T-helper 9 cell (primary cell): ENCODE results near the gene FRMPD4.

Source experiments
- DNase-seq: peaks from one replicate; pipeline ENCODE4 v3.0.0-alpha.2; 2020

FRMPD4 gene

DNA sequence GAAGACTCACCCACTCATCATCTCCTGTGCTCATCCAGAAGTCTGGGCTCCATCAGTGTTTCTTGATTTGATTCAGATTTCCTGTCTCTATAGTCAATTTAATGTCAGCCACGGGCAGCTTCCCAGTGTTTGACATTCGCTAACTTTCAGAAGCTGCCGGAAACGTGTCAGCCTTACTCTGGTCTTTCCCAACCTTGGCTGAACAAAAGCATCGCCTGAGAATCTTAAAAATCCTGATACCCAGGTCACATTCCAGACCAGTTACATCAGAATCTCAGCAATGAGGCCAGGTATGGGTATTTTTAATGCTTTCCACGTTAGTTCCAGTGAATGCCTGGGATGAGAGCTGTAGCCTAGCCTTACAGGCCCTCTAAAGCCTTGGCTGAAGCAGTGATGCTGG is 233.8 kb downstream of the FRMPD4 start:
- no peak for DNase-seq

DNA sequence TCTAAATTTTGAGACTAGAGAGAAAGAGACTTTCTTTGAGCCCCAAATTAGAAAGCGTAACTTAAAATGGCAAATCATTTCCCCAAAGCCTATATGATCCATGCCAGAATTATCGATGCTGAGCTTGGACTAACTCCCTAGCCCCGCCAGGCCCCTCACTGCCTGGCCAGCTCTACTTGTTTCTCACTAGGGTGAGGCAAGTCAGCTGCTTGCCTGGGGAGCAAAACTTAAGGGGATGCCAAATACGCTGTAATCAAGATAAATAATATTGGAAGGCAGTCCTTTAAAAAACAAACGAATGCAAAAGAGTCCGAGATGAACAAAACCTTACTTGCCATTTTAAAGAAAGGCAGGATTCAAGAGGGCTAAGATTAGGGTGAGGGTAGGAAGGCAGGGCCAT is 236.0 kb downstream of the FRMPD4 start:
- DNase-seq = no peak

DNA sequence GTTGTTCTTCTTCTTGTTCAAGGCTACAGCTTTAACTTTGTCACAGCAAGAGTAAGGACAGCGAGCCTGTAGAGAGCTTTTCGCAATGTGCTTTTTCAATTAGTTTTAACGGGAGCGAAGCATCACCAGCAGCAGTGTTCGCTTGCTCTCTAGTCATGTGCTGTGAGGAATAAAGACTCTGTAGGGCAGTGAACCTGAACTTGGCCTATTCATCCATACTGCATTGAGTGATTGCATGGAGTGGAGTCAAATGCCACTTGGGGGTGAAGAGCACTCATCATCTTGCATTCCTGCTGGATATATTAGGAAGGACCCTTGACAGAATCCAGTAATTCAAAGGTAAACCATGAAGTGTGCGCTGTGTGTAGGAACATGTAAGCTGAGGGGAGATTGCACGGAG is 240.0 kb downstream of the FRMPD4 start:
- no peak for DNase-seq

DNA sequence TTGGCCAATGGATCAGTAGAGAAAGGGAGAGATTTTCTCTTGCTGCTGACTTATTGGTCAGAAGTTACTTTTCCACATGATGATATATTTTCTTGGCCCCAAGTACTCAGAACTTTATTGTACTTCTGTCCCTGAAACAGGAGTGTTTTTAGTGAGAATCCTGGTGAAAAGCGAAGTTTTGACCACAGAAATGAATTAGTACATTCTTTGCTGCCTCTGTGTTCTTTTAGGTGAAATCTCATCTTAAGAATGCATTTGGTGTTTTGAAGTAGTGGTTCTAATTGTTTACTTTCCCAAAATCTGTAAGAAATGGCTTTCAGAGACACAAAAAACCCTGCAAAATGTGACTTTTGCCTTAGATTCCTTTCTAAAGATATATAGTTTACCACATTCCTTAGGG is 240.4 kb downstream of the FRMPD4 start:
- DNase-seq = no peak

GRCh38 chrX:12379671-12380070 is 241.4 kb downstream of the FRMPD4 start:
- no peak for DNase-seq

GRCh38 chrX:12383196-12383595 is 244.9 kb downstream of the FRMPD4 start:
- no peak for DNase-seq

DNA sequence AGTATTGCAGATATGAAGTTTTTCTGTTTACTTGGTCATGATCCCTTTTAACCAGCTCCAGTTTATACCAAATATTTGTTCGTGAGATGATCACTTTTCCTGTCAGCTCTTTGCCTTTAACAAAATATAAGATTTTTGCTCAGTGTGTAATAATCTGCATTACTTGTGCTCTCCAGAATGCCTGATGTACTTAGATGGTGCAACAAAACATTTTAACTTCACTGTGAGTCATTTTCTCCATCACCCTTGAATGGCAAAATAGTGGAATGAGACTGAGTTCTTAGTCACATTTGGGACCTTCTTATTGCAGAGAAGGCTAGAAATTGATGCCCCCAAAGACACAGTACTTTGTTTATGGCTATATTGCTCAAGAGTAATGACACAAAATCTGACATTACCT is 252.0 kb downstream of the FRMPD4 start:
- DNase-seq = no peak

GRCh38 chrX:12396584-12396983 is 258.3 kb downstream of the FRMPD4 start:
- DNase-seq = no peak

- DNase-seq = no peak
Measured at GRCh38 chrX:12400218-12400617, 261.9 kb downstream of the FRMPD4 start.

DNA sequence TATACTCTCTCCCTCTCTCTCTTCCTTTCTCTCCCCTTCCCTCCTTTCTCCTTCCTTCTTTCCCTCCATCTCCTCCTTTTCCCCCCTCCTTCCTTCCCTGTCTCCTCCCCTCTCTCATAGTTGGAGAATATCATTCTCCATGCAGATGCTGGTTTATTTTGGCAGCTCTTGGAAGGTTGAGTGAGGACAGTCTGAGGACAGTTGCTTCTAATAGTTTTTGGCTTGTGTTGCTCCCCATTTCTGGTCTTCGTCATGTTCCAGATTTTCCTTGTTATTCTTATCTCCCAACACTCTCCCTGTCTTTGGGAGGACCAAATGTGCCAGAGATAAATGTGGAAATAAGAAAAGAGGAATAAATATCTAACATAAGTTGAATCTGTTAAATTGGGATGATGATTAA is 263.0 kb downstream of the FRMPD4 start:
- no peak for DNase-seq

GRCh38 chrX:12403474-12404082 is 265.3 kb downstream of the FRMPD4 start:
- no peak for DNase-seq

DNA sequence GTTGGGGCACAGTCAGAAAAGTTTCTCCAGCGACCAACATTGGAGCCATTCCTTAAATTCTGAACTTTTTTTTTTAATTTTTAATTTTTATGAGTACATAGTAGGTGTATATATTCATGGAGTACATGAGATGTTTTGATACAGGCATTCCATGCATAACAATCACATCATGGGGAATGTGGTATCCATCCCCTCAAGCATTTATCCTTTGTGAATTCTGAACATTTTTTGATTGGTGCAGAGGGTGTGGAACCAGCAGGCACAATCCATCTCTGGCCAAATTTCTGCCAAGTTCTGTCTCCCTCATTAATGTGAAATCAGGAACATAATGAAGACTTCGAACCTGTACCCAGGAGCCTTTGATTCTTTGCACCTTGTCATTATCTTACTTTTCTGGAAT is 267.0 kb downstream of the FRMPD4 start:
- no peak for DNase-seq

DNA sequence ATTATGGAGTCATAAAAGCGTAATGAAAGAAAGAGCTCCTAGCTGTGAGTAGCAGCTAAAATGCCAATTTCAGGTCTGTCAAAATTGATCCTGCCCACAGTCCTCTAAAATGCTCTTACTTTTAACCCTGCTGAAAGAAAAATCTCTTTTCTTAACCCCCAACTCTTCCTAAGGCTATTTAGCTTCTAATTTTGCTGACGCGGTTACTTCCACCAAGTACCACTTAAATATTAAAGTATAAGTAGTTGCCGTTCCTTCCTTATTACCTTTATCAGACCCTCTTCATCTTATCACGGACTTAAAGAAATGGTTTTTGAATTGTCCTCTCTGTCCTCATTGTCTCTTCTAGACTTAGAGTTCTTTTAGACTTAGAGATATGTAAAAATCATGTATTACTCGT is 272.2 kb downstream of the FRMPD4 start:
- no peak for DNase-seq

- no peak for DNase-seq
Measured at GRCh38 chrX:12411831-12412230, 273.6 kb downstream of the FRMPD4 start.

- no peak for DNase-seq
Measured at GRCh38 chrX:12412561-12412960, 274.3 kb downstream of the FRMPD4 start.

- DNase-seq = no peak
Measured at GRCh38 chrX:12419591-12419990, 281.3 kb downstream of the FRMPD4 start.

DNA sequence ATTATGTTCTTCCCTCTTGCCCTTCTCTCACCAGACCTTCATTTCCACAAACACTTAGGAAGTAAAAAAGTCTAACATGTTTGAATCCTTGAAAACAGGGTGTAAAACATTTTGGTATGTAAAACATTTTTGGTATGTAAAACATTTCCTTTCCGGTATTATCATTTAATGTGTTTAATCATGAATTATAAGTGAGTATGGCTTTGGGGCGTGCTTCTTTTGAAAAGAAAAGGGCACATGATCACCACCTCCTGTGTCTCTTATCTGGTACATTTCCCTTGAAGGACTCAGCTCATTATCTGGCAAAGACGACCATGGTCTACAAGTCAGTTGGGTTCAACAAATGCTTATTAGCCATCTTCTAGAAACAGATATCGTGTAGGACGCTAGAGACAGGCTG is 283.6 kb downstream of the FRMPD4 start:
- no peak for DNase-seq

DNA sequence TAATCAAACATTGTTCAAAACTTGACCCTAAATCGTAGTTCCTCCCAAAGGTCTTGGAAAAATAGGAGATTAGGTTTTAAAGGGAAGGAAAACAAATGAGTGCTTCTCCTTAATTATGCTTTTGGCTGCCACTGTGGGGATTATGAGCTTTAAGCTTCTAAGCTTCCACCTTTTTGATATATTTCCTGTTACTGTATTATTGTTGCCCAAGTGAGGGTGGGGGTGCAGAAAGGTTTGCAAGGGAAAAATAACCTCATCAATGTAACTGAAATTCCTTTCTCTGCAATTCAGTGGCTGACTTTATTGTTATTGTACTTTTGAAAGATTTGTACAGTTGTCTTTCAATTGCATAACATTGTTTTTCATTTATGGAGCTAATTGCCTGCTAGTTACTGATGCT is 285.1 kb downstream of the FRMPD4 start:
- no peak for DNase-seq

GRCh38 chrX:12425496-12425895 is 287.2 kb downstream of the FRMPD4 start:
- DNase-seq = no peak

- no peak for DNase-seq
Measured at GRCh38 chrX:12426420-12426819, 288.1 kb downstream of the FRMPD4 start.

DNA sequence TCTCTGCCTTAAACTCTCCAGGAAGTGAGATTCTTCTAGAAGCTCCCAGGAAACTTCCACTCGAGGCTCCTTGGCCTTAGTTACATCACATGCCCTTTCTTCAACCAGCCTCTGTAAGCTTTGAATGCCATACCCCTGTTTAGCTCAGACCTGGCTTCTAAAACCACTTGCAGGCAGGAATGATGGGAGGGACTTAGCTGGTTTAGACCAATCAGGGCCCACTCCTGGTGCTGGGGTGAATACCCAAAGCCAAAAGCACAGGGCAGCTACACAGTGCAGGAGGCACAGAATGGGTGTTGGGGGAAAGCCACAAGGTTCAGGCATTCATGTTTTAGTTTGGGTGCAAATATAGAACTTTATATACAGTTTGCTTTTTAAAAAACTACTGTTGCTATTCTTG is 296.2 kb downstream of the FRMPD4 start:
- no peak for DNase-seq

DNA sequence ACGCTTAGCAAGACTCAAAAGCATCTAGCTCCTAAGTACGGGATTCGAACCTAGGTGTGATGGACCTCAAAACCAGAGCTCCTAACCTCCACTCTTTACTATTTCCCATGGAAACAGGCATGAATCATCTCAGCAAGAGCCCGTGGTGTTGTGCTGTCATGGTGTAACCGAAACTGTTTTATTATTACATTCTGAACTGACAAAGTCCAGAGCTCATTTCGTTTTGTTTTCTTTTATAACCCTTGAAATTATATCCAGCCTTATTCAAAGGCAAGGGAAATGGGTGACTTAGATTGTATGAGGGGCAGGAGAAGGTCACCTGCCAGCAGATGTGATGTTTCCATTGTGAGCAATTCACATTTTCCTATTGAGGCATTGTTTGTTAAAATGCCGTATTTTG is 301.1 kb downstream of the FRMPD4 start:
- DNase-seq = no peak

GRCh38 chrX:12440246-12440645 is 302.0 kb downstream of the FRMPD4 start:
- DNase-seq = no peak

DNA sequence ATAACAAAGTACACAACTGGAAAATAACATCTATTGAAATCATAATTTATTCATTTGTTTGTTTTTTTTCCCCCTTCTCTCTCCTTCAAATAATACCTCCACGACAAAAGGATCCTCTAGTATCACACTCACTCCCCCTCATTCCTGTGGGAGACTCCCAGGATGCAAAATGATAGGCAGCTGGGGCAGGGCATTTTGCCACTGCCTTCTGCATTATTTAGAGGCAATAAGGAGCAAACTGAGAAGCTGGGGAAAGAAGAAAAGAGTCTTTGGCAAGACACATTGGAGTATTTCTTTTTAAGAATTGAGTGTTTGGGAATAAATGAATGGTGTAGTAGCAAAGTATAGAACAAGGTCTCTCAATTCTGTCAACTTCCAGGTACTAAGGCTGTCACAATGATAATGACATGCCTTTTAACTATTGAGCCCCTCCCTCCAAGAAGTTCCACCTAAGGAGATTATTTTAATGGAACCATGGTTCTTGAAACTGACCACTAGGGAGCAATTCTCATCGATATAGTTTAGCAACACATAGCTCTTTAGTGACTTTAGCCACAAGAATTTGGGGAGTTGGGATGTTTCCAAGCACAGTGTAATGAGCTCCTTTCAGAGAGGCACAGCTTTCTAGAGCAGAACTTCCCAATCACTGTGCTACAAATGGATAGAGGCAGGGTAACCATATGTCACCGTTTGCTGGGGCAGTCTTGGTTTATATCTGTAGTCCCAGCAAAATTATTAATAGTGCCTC is 303.3 kb downstream of the FRMPD4 start:
- no peak for DNase-seq

DNA sequence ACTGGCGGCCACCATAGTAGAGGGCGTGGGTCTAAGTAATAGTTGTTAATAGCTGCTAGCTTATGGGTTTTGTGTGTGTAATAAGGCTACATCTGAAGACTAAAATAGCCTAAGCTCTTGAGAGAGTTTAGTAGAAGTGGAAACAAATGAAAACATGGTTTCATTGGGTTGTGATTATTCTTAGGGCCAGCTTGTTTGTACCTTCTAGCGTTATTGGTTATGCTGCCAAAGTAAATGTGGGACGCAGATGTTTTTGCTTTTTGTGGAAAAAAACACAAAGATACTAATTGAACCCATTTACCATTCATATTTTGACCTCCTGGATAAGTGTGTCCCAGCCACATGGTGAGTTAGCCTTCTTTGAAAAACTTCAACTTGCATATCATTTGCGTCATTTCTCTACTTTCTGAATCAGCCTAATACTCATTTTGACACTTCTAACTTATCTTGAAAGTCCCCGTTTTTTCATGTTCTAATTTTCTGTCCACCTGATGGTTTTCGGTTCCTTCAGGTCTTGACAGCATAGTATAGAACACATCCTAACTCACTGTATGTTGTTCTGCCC is 305.3 kb downstream of the FRMPD4 start:
- DNase-seq = no peak
